RWPE1 (cell line): Measurements from ENCODE around the gene EGFR.

ENCODE experiments used
- CTCF ChIA-PET: fragments of 350-600 bp; sonication (Branson Sonifier 250); formaldehyde crosslinking; extraction: SDS; loops from one replicate; lab custom pipeline; 2021; lab: Yijun Ruan, JAX
- POLR2A ChIA-PET: fragments of 400-600 bp; formaldehyde crosslinking; extraction: SDS; loops from one replicate; lab custom pipeline; 2020; ENCODE audit warnings: antibody characterized with exemption; ENCODE audit not compliant: low non-redundant PET; lab: Yijun Ruan, JAX
- DNase-seq: peaks from one replicate; pipeline ENCODE4 v3.0.0; 2012; ENCODE audit warnings: low spot score
- H3K27ac ChIP-seq: fragments of 450-650 bp; 2 replicates; pipeline ENCODE4 v1.5.1; 2017
- CTCF ChIP-seq: fragments of 450-650 bp; conservative IDR thresholded peaks from 2 replicates; pipeline ENCODE4 v1.5.1; 2017; ENCODE audit warnings: low read depth, mild to moderate bottlenecking

Gene EGFR

DNA sequence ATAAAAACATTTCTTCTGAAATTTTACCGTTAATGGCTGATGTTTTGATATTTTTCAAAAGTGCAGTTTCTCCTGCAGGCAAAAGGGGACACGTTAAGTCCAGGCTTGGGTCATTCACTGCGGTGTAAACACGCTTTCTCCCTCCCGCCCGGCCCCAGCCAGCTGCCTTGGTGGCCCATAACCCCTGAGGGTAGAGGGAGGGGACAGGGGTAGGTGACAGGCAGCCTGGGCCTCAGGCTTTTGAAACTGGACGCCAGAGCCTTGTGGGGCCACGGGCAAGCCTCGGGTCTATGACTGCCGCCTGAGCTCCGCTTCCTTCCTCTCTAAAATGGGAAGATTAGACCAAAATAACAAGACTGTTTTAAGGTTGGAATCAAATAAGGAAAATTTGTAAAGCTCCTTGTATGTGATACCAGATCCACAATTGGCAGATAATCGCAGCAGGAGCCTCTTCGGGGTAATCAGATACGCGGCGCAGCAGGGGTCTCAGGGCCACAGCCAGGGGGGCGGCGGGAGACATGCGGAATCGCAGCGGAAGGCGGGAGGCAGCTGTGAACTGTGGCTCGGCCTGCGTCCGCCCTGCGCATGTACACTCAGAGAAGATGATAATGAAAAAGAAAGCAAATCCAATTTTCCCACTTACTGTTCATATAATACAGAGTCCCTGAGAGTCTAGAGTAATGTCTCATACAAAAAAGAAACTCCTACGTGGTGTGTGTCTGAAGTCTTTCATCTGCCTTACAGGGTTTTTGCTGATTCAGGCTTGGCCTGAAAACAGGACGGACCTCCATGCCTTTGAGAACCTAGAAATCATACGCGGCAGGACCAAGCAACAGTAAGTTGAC is 138.3 kb downstream of the EGFR start:
- POLR2A ChIA-PET: no interaction called here
- DNase-seq: no peak
- TF ChIP-seq CTCF: no peak
- peak overlapping the region; percentile 18; the same call in 1 of the 2 replicates for H3K27ac ChIP-seq
- CTCF ChIA-PET: interaction anchor here (0.7 to 0.8 kb wide), 2 partner anchors 11 to 135 kb away, joined by 3 read pairs; no protein-coding TSS in a partner anchor

- peak overlapping the region; percentile 18; the same call in 1 of the 2 replicates for H3K27ac ChIP-seq
- ChIA-PET POLR2A (no interaction called here), CTCF (interaction anchor here (0.7 to 0.8 kb wide), 2 partner anchors 12 to 136 kb away, joined by 3 read pairs; no protein-coding TSS in a partner anchor)
- TF ChIP-seq CTCF: no peak
- DNase-seq: no peak
Measured at GRCh38 chr7:55157764-55158105, 138.9 kb downstream of the EGFR start.

DNA sequence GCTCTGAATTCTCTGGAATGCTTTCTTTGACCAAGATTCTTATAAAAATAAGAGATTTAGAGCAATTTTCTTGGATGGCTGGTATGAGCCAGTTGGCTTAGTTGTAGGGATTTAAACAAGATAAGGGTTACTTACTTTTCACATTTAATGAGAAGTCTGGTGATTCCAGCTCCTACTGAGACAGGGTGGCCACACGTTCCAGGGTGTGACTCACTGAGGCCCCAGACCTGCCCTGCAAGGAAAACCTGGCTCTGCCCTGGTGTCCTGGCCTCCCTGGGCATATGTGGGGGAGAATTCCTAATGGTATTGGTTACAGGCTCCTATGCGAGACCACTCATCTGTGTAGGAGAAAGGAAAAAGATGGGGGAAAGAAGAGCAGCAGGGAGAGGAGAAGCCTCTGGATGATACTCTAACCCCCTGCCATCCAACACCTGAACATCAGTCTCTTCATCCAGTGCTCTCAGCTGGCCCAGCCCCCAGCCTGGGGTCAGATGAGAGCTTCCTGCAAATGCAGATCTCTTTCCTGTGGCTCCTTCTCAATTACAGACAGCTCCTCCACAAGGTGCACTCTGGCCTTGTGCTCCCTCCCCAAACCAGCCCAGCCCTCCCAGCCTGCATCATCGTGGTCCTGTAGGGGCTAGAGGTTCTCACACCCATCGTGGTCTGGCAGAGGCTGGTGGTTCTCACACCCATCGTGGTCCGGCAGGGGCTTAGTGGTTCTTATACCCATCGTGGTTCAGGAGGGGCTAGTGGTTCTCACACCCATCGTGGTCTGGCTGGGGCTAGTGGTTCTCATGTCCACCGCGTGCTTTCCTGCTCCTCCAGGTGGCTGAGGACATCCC is 139.9 kb downstream of the EGFR start:
- CTCF ChIA-PET: no interaction called here
- no peak for TF ChIP-seq CTCF
- no peak for DNase-seq
- POLR2A ChIA-PET: no interaction called here
- peak overlapping the region; percentile 31 for H3K27ac ChIP-seq

DNA sequence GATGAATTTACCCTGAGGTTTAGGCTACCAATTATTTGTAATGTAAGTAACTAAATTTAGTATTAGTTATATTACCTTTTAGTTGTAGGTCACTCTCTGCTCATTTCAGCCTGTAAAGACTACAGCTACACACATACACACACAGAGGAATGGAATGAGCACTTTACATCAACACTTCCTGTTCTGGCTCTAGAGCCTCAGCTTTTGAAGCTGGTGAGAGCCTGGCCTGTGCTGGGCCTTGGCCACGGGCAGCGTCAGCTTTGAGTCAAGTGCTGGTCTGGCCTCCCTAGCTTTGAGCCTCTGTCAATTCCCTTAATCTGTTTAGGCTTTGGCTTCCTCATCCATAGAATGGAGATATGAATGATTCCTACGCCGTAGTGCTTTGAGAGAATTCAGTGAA is 141.7 kb downstream of the EGFR start:
- ChIA-PET CTCF (no interaction called here), POLR2A (no interaction called here)
- DNase-seq: no peak
- peak overlapping the region; percentile 16 for H3K27ac ChIP-seq
- no peak for TF ChIP-seq CTCF

DNA sequence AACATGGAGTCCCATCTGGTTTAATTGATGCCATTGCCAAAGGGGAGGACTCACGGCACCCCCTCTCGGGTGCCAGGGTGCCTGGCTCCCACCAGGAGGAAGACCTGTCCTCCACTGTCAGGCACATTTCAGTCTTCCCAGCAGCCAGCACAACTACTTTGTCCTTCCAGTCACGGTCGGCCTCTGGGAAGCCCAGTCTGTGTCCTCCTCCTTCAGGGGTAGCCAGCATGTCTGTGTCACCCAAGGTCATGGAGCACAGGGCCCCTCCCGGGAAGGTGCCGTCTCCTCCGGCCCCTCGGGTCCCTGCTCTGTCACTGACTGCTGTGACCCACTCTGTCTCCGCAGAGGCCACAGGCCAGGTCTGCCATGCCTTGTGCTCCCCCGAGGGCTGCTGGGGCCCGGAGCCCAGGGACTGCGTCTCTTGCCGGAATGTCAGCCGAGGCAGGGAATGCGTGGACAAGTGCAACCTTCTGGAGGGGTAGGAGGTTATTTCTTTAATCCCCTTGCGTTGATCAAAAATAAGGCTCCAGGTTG is 142.4 kb downstream of the EGFR start:
- DNase-seq: no peak
- POLR2A ChIA-PET: no interaction called here
- peak overlapping the region; percentile 16 for H3K27ac ChIP-seq
- no peak for TF ChIP-seq CTCF
- CTCF ChIA-PET: no interaction called here

DNA sequence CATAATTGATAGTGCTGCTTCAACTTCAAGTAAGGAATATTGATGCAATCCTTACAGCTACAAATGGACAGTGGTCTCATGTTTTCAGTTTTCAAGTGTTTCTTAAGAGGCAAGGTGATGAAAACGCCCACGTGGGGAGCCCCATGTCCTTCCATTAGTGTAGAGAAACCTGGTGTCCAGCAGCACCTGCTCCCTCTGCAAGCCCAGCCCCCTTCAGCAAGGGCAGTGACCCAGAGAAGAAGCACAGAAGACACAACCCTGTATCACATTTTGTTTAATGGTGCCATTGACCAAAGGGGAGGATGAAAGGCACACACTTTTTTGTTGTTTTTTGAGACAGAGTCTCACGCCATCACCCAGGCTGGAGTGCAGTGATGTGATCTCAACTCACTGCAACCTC is 143.7 kb downstream of the EGFR start:
- no peak for TF ChIP-seq CTCF
- no peak for DNase-seq
- CTCF ChIA-PET: no interaction called here
- POLR2A ChIA-PET: no interaction called here
- peak overlapping the region; percentile 17 for H3K27ac ChIP-seq
